ENCODE measurements around the gene EXOC2. TPM values are rescaled to one million over a fixed set of nuclear protein-coding genes. Genes with fewer than 3 reads are reported as not detected.

EXOC2 gene
- total and polyA plus RNA-seq, 4 experiments from 2014 or later: 38.2 to 48.3 (median 46.1) TPM

GRCh38 chr6:692356-692851, 535 bp downstream of the EXOC2 start:
- DNase-seq: peak; percentile 76 to 88 (median 81)
- Histone ChIP-seq H3K4me1 (ENCODE audit: insufficient read depth, low read length) (peaks cover 41% of the 10 kb centered on the region), H3K36me3 (ENCODE audit: insufficient read depth, low read length) (peaks cover 21% of the 10 kb centered on the region), H3K27me3 (ENCODE audit: insufficient read depth, low read length) (no peaks in the 10 kb centered on the region), H3K27ac (ENCODE audit: low read depth, low read length) (peak overlapping the region; percentile 77), H3K9me3 (ENCODE audit: control insufficient read depth in 1 of 2, low read length in 2 of 2) (no peaks in the 10 kb centered on the region), H3K4me3 (ENCODE audit: low read length in 2 of 2) (peak overlapping the region; percentile 81 to 89)
- ChIA-PET CTCF (ENCODE audit: partially characterized antibody) (interaction anchor here (1.0 to 1.8 kb wide), 5 partner anchors 10 to 99 kb away, joined by 3 to 5 read pairs (median 3); no protein-coding TSS in a partner anchor), POLR2A (ENCODE audit: partially characterized antibody) (interaction anchor here (0.5 to 2.2 kb wide), 12 partner anchors 9 to 499 kb away, joined by 3 to 25 read pairs (median 4); no protein-coding TSS in a partner anchor)
- Mint-ChIP-seq H3K4me1 (peaks cover 25 to 50% (median 29%) of the 10 kb centered on the region in 4 donors), H3K9me3 (no peaks in the 10 kb centered on the region), H3K27ac (peak overlapping the region; percentile 75 to 97 (median 94)), H3K4me3 (peak overlapping the region; percentile 94 to 98 (median 96)), H3K36me3 (peaks cover 8 to 15% of the 10 kb centered on the region in 2 donors), H3K27me3 (no peaks in the 10 kb centered on the region)
- intact Hi-C loops (cut with micrococcal nuclease): loop anchor here (10.0 kb wide), 1 partner anchor 298 kb away; the partner anchor contains the start of gene IRF4

- Mint-ChIP-seq H3K36me3 (peaks cover 11 to 19% of the 10 kb centered on the region in 2 donors), H3K9me3 (no peaks in the 10 kb centered on the region), H3K4me3 (no peak overlapping the region), H3K4me1 (peaks cover 35 to 58% (median 40%) of the 10 kb centered on the region in 4 donors), H3K27ac (peak overlapping the region in 2 of 7 donors; percentile 38 to 49), H3K27me3 (no peaks in the 10 kb centered on the region)
- DNase-seq: no peak
- Histone ChIP-seq H3K27ac (ENCODE audit: low read depth, low read length) (no peak overlapping the region), H3K4me3 (ENCODE audit: low read length in 2 of 2) (no peak overlapping the region), H3K9me3 (ENCODE audit: control insufficient read depth in 1 of 2, low read length in 2 of 2) (no peaks in the 10 kb centered on the region), H3K4me1 (ENCODE audit: insufficient read depth, low read length) (peaks cover 66% of the 10 kb centered on the region), H3K36me3 (ENCODE audit: insufficient read depth, low read length) (peaks cover 21% of the 10 kb centered on the region), H3K27me3 (ENCODE audit: insufficient read depth, low read length) (no peaks in the 10 kb centered on the region)
- CTCF ChIA-PET (ENCODE audit: partially characterized antibody): interaction anchor here (1.0 to 1.8 kb wide), 3 partner anchors 13 to 33 kb away, joined by 4 read pairs; no protein-coding TSS in a partner anchor
- intact Hi-C loops (cut with micrococcal nuclease): no loop called here
- POLR2A ChIA-PET (ENCODE audit: partially characterized antibody): no interaction called here
Measured at GRCh38 chr6:689223-689622, 3.7 kb downstream of the EXOC2 start.

- no peak overlapping the region for H3K4me3 Mint-ChIP-seq
- intact Hi-C loops (cut with micrococcal nuclease): no loop called here
- ChIA-PET CTCF (ENCODE audit: partially characterized antibody) (no interaction called here), POLR2A (ENCODE audit: partially characterized antibody) (interaction anchor here (1.7 kb wide), 1 partner anchor 24 kb away, joined by 4 read pairs; no protein-coding TSS in a partner anchor)
- H3K36me3 Mint-ChIP-seq: peaks cover 11 to 16% of the 10 kb centered on the region in 2 donors
- H3K9me3 ChIP-seq (ENCODE audit: control insufficient read depth in 1 of 2, low read length in 2 of 2): no peaks in the 10 kb centered on the region
- no peak overlapping the region for H3K27ac Mint-ChIP-seq
- H3K27me3 Mint-ChIP-seq: no peaks in the 10 kb centered on the region
- peaks cover 43 to 55% (median 43%) of the 10 kb centered on the region in 4 donors for H3K4me1 Mint-ChIP-seq
- H3K36me3 ChIP-seq (ENCODE audit: insufficient read depth, low read length): peaks cover 21% of the 10 kb centered on the region
- no peak overlapping the region for H3K27ac ChIP-seq (ENCODE audit: low read depth, low read length)
- DNase-seq: no peak
- no peak overlapping the region for H3K4me3 ChIP-seq (ENCODE audit: low read length in 2 of 2)
- H3K9me3 Mint-ChIP-seq: no peaks in the 10 kb centered on the region
- H3K27me3 ChIP-seq (ENCODE audit: insufficient read depth, low read length): no peaks in the 10 kb centered on the region
- H3K4me1 ChIP-seq (ENCODE audit: insufficient read depth, low read length): peaks cover 76% of the 10 kb centered on the region
Measured at GRCh38 chr6:686497-686896, 6.4 kb downstream of the EXOC2 start.

DNA sequence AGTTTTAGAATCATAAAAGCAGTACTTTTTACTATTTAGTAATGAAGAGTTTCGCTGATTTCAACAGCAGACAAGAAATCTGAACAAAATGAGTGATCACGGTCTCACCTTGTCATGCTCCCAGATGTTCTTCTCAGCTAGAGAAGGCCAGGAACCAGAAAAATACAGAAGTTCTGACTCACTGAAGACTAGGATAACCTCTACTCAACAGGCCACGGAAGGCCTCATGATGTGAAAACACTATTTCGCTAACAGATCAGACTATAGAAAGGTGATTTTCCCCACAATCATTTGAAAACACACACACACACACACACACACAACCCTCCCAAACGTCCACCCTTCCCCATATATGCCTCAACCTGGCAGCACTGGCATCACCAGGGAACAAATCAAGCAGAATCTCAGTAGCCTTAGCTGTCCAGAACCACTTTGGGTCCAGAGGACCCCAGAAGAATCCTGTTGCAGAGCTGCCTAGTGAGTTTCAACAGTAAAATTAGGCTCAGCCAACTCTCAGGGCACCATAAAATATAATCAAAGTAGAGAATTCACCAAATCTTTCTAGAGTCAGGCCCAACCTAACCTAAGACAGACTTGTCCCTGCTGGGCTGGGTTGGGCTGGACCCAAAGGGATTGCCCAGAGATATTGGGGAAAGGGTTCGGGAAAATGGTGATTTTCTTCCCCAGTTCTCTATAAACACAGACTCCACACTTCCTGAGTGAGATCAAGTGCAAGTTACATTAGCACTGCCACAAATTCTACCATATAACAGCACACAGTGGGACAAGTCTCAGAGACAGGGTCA, 7.9 kb downstream of the EXOC2 start:
- no peak overlapping the region for H3K27ac ChIP-seq (ENCODE audit: low read depth, low read length)

GRCh38 chr6:683742-684440, 9.0 kb downstream of the EXOC2 start:
- POLR2A ChIA-PET (ENCODE audit: partially characterized antibody): interaction anchor here (1.2 to 1.3 kb wide), 2 partner anchors 8 to 12 kb away, joined by 3 to 4 read pairs; no protein-coding TSS in a partner anchor

More for the DNA sequence above, 7.9 kb downstream of the EXOC2 start:
- H3K27me3 Mint-ChIP-seq: no peaks in the 10 kb centered on the region
- no peaks in the 10 kb centered on the region for H3K27me3 ChIP-seq (ENCODE audit: insufficient read depth, low read length)
- peaks cover 42 to 54% (median 45%) of the 10 kb centered on the region in 4 donors for H3K4me1 Mint-ChIP-seq
- no peaks in the 10 kb centered on the region for H3K9me3 ChIP-seq (ENCODE audit: control insufficient read depth in 1 of 2, low read length in 2 of 2)
- H3K4me3 ChIP-seq (ENCODE audit: low read length in 2 of 2): no peak overlapping the region
- peak overlapping the region in 6 of 7 donors; percentile 4 to 80 (median 38) for H3K27ac Mint-ChIP-seq
- peak overlapping the region in 7 of 8 donors; percentile 14 to 80 (median 41) for H3K4me3 Mint-ChIP-seq
- H3K36me3 Mint-ChIP-seq: peaks cover 11 to 14% of the 10 kb centered on the region in 2 donors
- no peak for DNase-seq
- H3K36me3 ChIP-seq (ENCODE audit: insufficient read depth, low read length): peaks cover 18% of the 10 kb centered on the region
- intact Hi-C loops (cut with micrococcal nuclease): no loop called here
- peaks cover 62% of the 10 kb centered on the region for H3K4me1 ChIP-seq (ENCODE audit: insufficient read depth, low read length)
- H3K9me3 Mint-ChIP-seq: no peaks in the 10 kb centered on the region
- CTCF ChIA-PET (ENCODE audit: partially characterized antibody): no interaction called here
- POLR2A ChIA-PET (ENCODE audit: partially characterized antibody): no interaction called here

DNA sequence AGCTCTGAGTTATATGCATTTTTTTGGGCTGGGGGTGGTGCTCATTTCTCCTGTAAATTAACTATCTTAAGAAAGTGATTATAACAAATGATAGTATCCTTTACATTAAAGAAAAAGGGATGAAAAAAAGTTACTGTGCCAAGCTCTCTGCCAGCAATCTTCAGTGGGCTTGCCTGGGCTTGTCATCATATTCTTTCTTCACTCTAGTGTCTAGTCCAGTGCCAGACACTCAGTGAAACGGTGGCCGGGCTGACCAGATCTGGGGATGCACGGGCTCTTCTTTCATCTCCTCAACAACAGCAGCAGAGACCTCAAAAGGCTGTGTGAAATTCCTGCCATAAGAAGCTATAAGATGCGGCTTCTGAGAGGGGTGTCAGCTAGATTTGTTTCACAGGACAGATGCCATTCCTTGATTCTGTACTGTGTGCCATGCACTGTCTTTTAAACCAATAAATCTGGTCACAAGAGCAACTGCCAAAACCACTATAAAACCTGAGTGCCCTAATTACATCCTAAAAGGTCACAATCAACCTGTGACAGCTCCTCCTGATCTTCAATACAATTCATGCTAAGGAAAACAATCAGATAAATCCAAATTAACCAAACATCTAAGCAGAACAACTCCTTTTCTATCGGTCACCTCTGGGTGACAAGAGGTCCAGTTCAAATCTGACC, 12.1 kb downstream of the EXOC2 start:
- H3K4me3 Mint-ChIP-seq: no peak overlapping the region
- no peaks in the 10 kb centered on the region for H3K36me3 ChIP-seq (ENCODE audit: insufficient read depth, low read length)
- peaks cover 12 to 15% of the 10 kb centered on the region in 2 donors for H3K36me3 Mint-ChIP-seq
- intact Hi-C loops (cut with micrococcal nuclease): no loop called here
- H3K4me1 Mint-ChIP-seq: peaks cover 44 to 61% (median 53%) of the 10 kb centered on the region in 4 donors
- H3K9me3 ChIP-seq (ENCODE audit: control insufficient read depth in 1 of 2, low read length in 2 of 2): no peaks in the 10 kb centered on the region
- no peaks in the 10 kb centered on the region for H3K27me3 Mint-ChIP-seq
- DNase-seq: no peak
- ChIA-PET CTCF (ENCODE audit: partially characterized antibody) (no interaction called here), POLR2A (ENCODE audit: partially characterized antibody) (no interaction called here)
- no peaks in the 10 kb centered on the region for H3K27me3 ChIP-seq (ENCODE audit: insufficient read depth, low read length)
- H3K4me3 ChIP-seq (ENCODE audit: low read length in 2 of 2): no peak overlapping the region
- H3K4me1 ChIP-seq (ENCODE audit: insufficient read depth, low read length): peaks cover 38% of the 10 kb centered on the region
- peak overlapping the region in 1 of 7 donors; percentile 43 for H3K27ac Mint-ChIP-seq
- no peaks in the 10 kb centered on the region for H3K9me3 Mint-ChIP-seq
- H3K27ac ChIP-seq (ENCODE audit: low read depth, low read length): no peak overlapping the region

More at GRCh38 chr6:683742-684440, 9.0 kb downstream of the EXOC2 start:
- Mint-ChIP-seq H3K4me1 (peaks cover 39 to 56% (median 47%) of the 10 kb centered on the region in 4 donors), H3K9me3 (no peaks in the 10 kb centered on the region), H3K27ac (peak overlapping the region in 2 of 7 donors; percentile 33 to 88), H3K4me3 (peak overlapping the region in 4 of 8 donors; percentile 36 to 62 (median 46)), H3K27me3 (no peaks in the 10 kb centered on the region), H3K36me3 (peaks cover 3 to 11% of the 10 kb centered on the region in 2 donors)
- Histone ChIP-seq H3K4me3 (ENCODE audit: low read length in 2 of 2) (no peak overlapping the region), H3K36me3 (ENCODE audit: insufficient read depth, low read length) (peaks cover 14% of the 10 kb centered on the region), H3K27ac (ENCODE audit: low read depth, low read length) (no peak overlapping the region), H3K27me3 (ENCODE audit: insufficient read depth, low read length) (no peaks in the 10 kb centered on the region), H3K9me3 (ENCODE audit: control insufficient read depth in 1 of 2, low read length in 2 of 2) (no peaks in the 10 kb centered on the region), H3K4me1 (ENCODE audit: insufficient read depth, low read length) (peaks cover 58% of the 10 kb centered on the region)
- intact Hi-C loops (cut with micrococcal nuclease): no loop called here
- CTCF ChIA-PET (ENCODE audit: partially characterized antibody): interaction anchor here (0.9 to 2.2 kb wide), 2 partner anchors 23 to 38 kb away, joined by 4 to 10 read pairs; no protein-coding TSS in a partner anchor
- DNase-seq: no peak

Data from CD4-positive, alpha-beta memory T cell (primary cell).